ENCODE results near the gene PLAC9.

Gene PLAC9

DNA sequence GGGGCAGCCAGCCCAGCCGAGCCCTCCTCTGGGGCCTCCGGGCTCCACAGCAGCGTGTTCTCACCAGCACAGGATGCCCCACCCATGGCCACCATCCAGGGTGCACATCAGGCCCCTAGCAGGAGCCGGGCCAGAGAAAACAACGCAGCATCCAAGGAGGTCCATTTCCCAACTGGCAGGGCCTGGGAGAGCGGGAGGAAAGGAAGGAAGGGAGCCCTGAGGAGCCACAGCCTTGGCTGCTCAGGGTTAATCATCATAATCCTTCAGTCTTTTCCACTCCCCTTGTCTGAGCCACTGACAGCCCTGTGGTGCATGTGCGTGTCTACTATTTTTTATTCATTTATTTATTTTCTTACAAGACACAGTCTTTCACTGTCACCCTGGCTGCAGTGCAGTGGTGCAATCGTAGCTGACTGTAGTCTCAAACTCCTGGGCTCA lies 3.6 kb downstream of the PLAC9 start:
- Histone ChIP-seq H3K4me3 (ENCODE audit: low read depth, low read length) (no peak overlapping the region), H3K27me3 (replicated peaks) (no peaks in the 10 kb centered on the region), H3K27ac (no peak overlapping the region), H3K36me3 (replicated peaks) (no peaks in the 10 kb centered on the region)
- TF ChIP-seq, protein P1, sequence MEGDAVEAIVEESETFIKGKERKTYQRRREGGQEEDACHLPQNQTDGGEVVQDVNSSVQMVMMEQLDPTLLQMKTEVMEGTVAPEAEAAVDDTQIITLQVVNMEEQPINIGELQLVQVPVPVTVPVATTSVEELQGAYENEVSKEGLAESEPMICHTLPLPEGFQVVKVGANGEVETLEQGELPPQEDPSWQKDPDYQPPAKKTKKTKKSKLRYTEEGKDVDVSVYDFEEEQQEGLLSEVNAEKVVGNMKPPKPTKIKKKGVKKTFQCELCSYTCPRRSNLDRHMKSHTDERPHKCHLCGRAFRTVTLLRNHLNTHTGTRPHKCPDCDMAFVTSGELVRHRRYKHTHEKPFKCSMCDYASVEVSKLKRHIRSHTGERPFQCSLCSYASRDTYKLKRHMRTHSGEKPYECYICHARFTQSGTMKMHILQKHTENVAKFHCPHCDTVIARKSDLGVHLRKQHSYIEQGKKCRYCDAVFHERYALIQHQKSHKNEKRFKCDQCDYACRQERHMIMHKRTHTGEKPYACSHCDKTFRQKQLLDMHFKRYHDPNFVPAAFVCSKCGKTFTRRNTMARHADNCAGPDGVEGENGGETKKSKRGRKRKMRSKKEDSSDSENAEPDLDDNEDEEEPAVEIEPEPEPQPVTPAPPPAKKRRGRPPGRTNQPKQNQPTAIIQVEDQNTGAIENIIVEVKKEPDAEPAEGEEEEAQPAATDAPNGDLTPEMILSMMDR (IDR thresholded peaks at IDR 0.05; ENCODE audit: low read depth, low read length, missing control alignments) = no peak
- DNase-seq = peak; percentile 58
- in situ Hi-C loops (cut with HindIII; ENCODE audit: low pct_ligation_motif_present, low sequenced_read_pairs) = no loop called here

- DNase-seq = no peak
- H3K27ac ChIP-seq = no peak overlapping the region
- in situ Hi-C loops (cut with HindIII; ENCODE audit: low pct_ligation_motif_present, low sequenced_read_pairs) = no loop called here
- no peaks in the 10 kb centered on the region for H3K27me3 ChIP-seq (replicated peaks)
- TF ChIP-seq, protein P1 (IDR thresholded peaks at IDR 0.05; ENCODE audit: low read depth, low read length, missing control alignments) = no peak
- no peaks in the 10 kb centered on the region for H3K36me3 ChIP-seq (replicated peaks)
- H3K4me3 ChIP-seq (ENCODE audit: low read depth, low read length) = no peak overlapping the region
Observed at GRCh38 chr10:80137031-80137862, 4.7 kb downstream of the PLAC9 start.

GRCh38 chr10:80137920-80138319 lies 5.4 kb downstream of the PLAC9 start:
- no peaks in the 10 kb centered on the region for H3K27me3 ChIP-seq (replicated peaks)
- in situ Hi-C loops (cut with HindIII; ENCODE audit: low pct_ligation_motif_present, low sequenced_read_pairs) = no loop called here

GRCh38 chr10:80139265-80139664 lies 6.7 kb downstream of the PLAC9 start:
- Histone ChIP-seq H3K4me3 (ENCODE audit: low read depth, low read length) (no peak overlapping the region), H3K27ac (no peak overlapping the region), H3K27me3 (replicated peaks) (no peaks in the 10 kb centered on the region), H3K36me3 (replicated peaks) (no peaks in the 10 kb centered on the region)
- no peak for DNase-seq
- TF ChIP-seq, protein P1 (IDR thresholded peaks at IDR 0.05; ENCODE audit: low read depth, low read length, missing control alignments) = no peak
- in situ Hi-C loops (cut with HindIII; ENCODE audit: low pct_ligation_motif_present, low sequenced_read_pairs) = no loop called here

More at GRCh38 chr10:80137920-80138319, 5.4 kb downstream of the PLAC9 start:
- no peak overlapping the region for H3K27ac ChIP-seq
- no peak for DNase-seq
- no peaks in the 10 kb centered on the region for H3K36me3 ChIP-seq (replicated peaks)
- no peak overlapping the region for H3K4me3 ChIP-seq (ENCODE audit: low read depth, low read length)
- TF ChIP-seq, protein P1 (IDR thresholded peaks at IDR 0.05; ENCODE audit: low read depth, low read length, missing control alignments) = no peak

DNA sequence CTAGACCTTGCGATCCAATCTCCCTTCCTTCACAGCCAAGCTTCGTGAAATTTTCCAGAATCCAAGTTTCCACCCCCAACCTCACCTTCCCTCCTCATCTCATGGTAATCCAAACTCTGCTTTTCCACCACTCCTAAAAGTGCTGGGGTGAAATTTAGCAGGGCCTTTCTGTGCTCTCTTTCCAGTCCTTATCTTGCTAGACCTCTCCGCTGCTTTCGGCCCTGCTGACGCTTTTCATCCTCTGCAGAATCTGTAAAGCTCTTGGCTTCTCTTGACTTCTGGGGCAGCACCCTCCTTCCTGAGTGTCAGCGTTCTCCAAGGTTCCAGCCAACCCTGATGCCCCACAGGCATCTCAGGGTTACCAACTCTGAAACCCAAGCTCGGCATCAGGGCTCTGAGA lies 7.7 kb downstream of the PLAC9 start:
- TF ChIP-seq, protein P1 (IDR thresholded peaks at IDR 0.05; ENCODE audit: low read depth, low read length, missing control alignments) = no peak
- Histone ChIP-seq H3K4me3 (ENCODE audit: low read depth, low read length) (no peak overlapping the region), H3K27ac (no peak overlapping the region), H3K27me3 (replicated peaks) (no peaks in the 10 kb centered on the region), H3K36me3 (replicated peaks) (no peaks in the 10 kb centered on the region)
- in situ Hi-C loops (cut with HindIII; ENCODE audit: low pct_ligation_motif_present, low sequenced_read_pairs) = no loop called here
- no peak for DNase-seq

Data from brain microvascular endothelial cell (primary cell).